H9 (cell line): ENCODE data around the gene FAM13A. TPM values are rescaled to one million over a fixed set of nuclear protein-coding genes. Genes with fewer than 3 reads are reported as not detected.
A peak's percentile ranks its signal among the peaks of the same experiment; 100 is the strongest.

Source experiments
- DNase-seq: peaks from one replicate; pipeline ENCODE4 v3.0.0-alpha.2; 2017
- H2AFZ ChIP-seq: one replicate; pipeline ENCODE4 v1.6.1; 2013; ENCODE audit warnings: mild to moderate bottlenecking, low read length, control low read depth, moderate library complexity
- H2AK5ac ChIP-seq: 2 replicates; pipeline ENCODE4 v1.6.1; 2013; ENCODE audit warnings: low read length, control low read depth, mixed read lengths; ENCODE audit not compliant: insufficient read length
- H2BK120ac ChIP-seq: one replicate; pipeline ENCODE4 v1.6.1; 2013; ENCODE audit warnings: low read depth, mild to moderate bottlenecking, low read length, control low read depth, inconsistent platforms; ENCODE audit not compliant: poor library complexity, severe bottlenecking
- H2BK12ac ChIP-seq: 2 replicates; pipeline ENCODE4 v1.6.1; 2013; ENCODE audit warnings: low read length, control low read depth, mixed read lengths, low read depth; ENCODE audit not compliant: insufficient read length
- H2BK15ac ChIP-seq: 2 replicates; pipeline ENCODE4 v1.6.1; 2013; ENCODE audit warnings: low read depth, low read length, control low read depth
- H2BK20ac ChIP-seq: one replicate; pipeline ENCODE4 v1.6.1; 2013; ENCODE audit warnings: low read depth, mild to moderate bottlenecking, low read length, control low read depth, inconsistent platforms; ENCODE audit not compliant: poor library complexity, severe bottlenecking
- H2BK5ac ChIP-seq: 2 replicates; pipeline ENCODE4 v1.6.1; 2013; ENCODE audit warnings: low read length, control low read depth, mixed read lengths; ENCODE audit not compliant: insufficient read length
- H3K14ac ChIP-seq: 2 replicates; pipeline ENCODE4 v1.6.1; 2013; ENCODE audit warnings: low read length, control low read depth; ENCODE audit not compliant: insufficient read depth
- H3K18ac ChIP-seq: 2 replicates; pipeline ENCODE4 v1.6.1; 2013; ENCODE audit warnings: low read depth, mild to moderate bottlenecking, mixed read lengths, low read length, control low read depth; ENCODE audit not compliant: insufficient read length
- H3K23ac ChIP-seq: 2 replicates; pipeline ENCODE4 v1.6.1; 2013; ENCODE audit warnings: low read length, control low read depth, mixed read lengths, low read depth; ENCODE audit not compliant: insufficient read length
- H3K23me2 ChIP-seq: 2 replicates; pipeline ENCODE4 v1.6.1; 2013; ENCODE audit warnings: low read depth, mild to moderate bottlenecking, mixed read lengths, low read length, control low read depth; ENCODE audit not compliant: insufficient read length, poor library complexity, severe bottlenecking
- H3K27ac ChIP-seq: 2 replicates; pipeline ENCODE4 v1.5.1; 2013; ENCODE audit warnings: low read length, control low read depth, mixed read lengths, low read depth; ENCODE audit not compliant: insufficient read length
- H3K27me3 ChIP-seq: 2 replicates; pipeline ENCODE4 v1.6.1; 2013; ENCODE audit warnings: low read length, control low read depth, inconsistent platforms; ENCODE audit not compliant: insufficient read depth
- H3K4ac ChIP-seq: 2 replicates; pipeline ENCODE4 v1.6.1; 2013; ENCODE audit warnings: low read depth, mild to moderate bottlenecking, control low read depth, inconsistent platforms, low read length, moderate library complexity
- H3K4me1 ChIP-seq: 2 replicates; pipeline ENCODE4 v1.6.1; 2013; ENCODE audit warnings: low read length, control low read depth, inconsistent platforms; ENCODE audit not compliant: insufficient read depth
- H3K4me2 ChIP-seq: 2 replicates; pipeline ENCODE4 v1.6.1; 2013; ENCODE audit warnings: low read length, control low read depth, mixed read lengths; ENCODE audit not compliant: insufficient read length, insufficient read depth
- H3K56ac ChIP-seq: 2 replicates; pipeline ENCODE4 v1.6.1; 2013; ENCODE audit warnings: low read depth, mild to moderate bottlenecking, mixed read lengths, low read length, control low read depth; ENCODE audit not compliant: insufficient read length
- H3K79me1 ChIP-seq: 2 replicates; pipeline ENCODE4 v1.6.1; 2013; ENCODE audit warnings: low read depth, mild to moderate bottlenecking, moderate library complexity, low read length, control low read depth, inconsistent platforms; ENCODE audit not compliant: insufficient read depth, poor library complexity, severe bottlenecking
- H3K79me2 ChIP-seq: 2 replicates; pipeline ENCODE4 v1.6.1; 2013; ENCODE audit warnings: low read length, control low read depth, inconsistent platforms; ENCODE audit not compliant: insufficient read depth
- H3K9ac ChIP-seq: 2 replicates; pipeline ENCODE4 v1.6.1; 2013; ENCODE audit warnings: low read length, control low read depth, mixed read lengths; ENCODE audit not compliant: insufficient read length; ENCODE audit errors: extremely low read depth
- H3K9me3 ChIP-seq: one replicate; pipeline ENCODE4 v1.6.1; 2013; ENCODE audit warnings: low read depth, low read length, inconsistent platforms; ENCODE audit not compliant: control insufficient read depth
- H3T11ph ChIP-seq: one replicate; pipeline ENCODE4 v1.6.1; 2013; ENCODE audit warnings: mild to moderate bottlenecking, low read length, control low read depth, inconsistent platforms
- H4K20me1 ChIP-seq: one replicate; pipeline ENCODE4 v1.6.1; 2013; ENCODE audit not compliant: control insufficient read depth, insufficient read length, insufficient read depth
- H4K5ac ChIP-seq: 2 replicates; pipeline ENCODE4 v1.6.1; 2013; ENCODE audit warnings: low read depth, mild to moderate bottlenecking, mixed read lengths, low read length, control low read depth; ENCODE audit not compliant: insufficient read length
- H4K8ac ChIP-seq: replicated peaks from 2 replicates; pipeline ENCODE4 v1.6.1; 2013; ENCODE audit warnings: low read length, control low read depth, mixed read lengths, low read depth; ENCODE audit not compliant: insufficient read length
- H4K91ac ChIP-seq: 2 replicates; pipeline ENCODE4 v1.6.1; 2013; ENCODE audit warnings: low read depth, mild to moderate bottlenecking, moderate library complexity, mixed read lengths, low read length, control low read depth; ENCODE audit not compliant: insufficient read length
- H3K27ac Mint-ChIP-seq, 3 experiments: 2 replicates in 2 of 3; 3 replicates in 1 of 3; pipeline ENCODE4 v1.8.0; 2020 to 2021; ENCODE audit warnings: mixed read lengths in 3 of 3, mild to moderate bottlenecking in 1 of 3, moderate library complexity in 1 of 3
- H3K27me3 Mint-ChIP-seq: 2 replicates; pipeline ENCODE4 v1.8.0; 2021; ENCODE audit warnings: low read depth, mild to moderate bottlenecking, moderate library complexity, mixed read lengths
- H3K36me3 Mint-ChIP-seq, 3 experiments: 2 replicates in 2 of 3; 3 replicates in 1 of 3; pipeline ENCODE4 v1.8.0; 2020 to 2021; ENCODE audit warnings: low read depth in 3 of 3, mixed read lengths in 3 of 3; ENCODE audit not compliant: insufficient read depth in 1 of 3
- H3K4me1 Mint-ChIP-seq, 2 experiments: 2 replicates each; pipeline ENCODE4 v1.8.0; 2020; ENCODE audit warnings: mixed read lengths in 2 of 2
- H3K4me3 Mint-ChIP-seq, 2 experiments: 2 replicates in 1 of 2; 3 replicates in 1 of 2; pipeline ENCODE4 v1.8.0; 2020 to 2021; ENCODE audit warnings: mild to moderate bottlenecking in 2 of 2, mixed read lengths in 2 of 2, moderate library complexity in 1 of 2
- H3K9me3 Mint-ChIP-seq, 2 experiments: 2 replicates in 1 of 2; 3 replicates in 1 of 2; pipeline ENCODE4 v1.8.0; 2020; ENCODE audit warnings: mild to moderate bottlenecking in 2 of 2, mixed read lengths in 2 of 2, moderate library complexity in 1 of 2
- CTCF ChIP-seq: fragments of 200-600 bp; sonication (generic); conservative IDR thresholded peaks from 3 replicates; pipeline ENCODE4 v1.8.0; 2021; ENCODE audit warnings: antibody characterized with exemption, mild to moderate bottlenecking
- WGBS: extraction: QIAGEN DNeasy Blood & Tissue Kit; methylation state at CpG from one replicate; pipeline ENCODE4 v1.1.7; 2013; ENCODE audit warnings: missing lambda C conversion rate, low lambda C conversion rate, mixed read lengths; ENCODE audit not compliant: insufficient read length; ENCODE audit errors: extremely low coverage; 5-methylcytosine and 5-hydroxymethylcytosine counted together
- total RNA-seq: library from RNA; stranded (reverse); gene quantifications from 2 replicates; pipeline ENCODE4 v1.2.1, GENCODE V29; 2021

The FAM13A gene
- total RNA-seq, 1 experiment from 2014 or later: 12.7 TPM

GRCh38 chr4:89101256-89102161 is 44.5 kb upstream of the FAM13A start:
- H3K56ac ChIP-seq: no peak overlapping the region
- no peak overlapping the region for H3K4me2 ChIP-seq
- no peak overlapping the region for H3K14ac ChIP-seq
- H4K20me1 ChIP-seq: no peaks in the 10 kb centered on the region
- H3K4me1 Mint-ChIP-seq: peaks cover 3% of the 10 kb centered on the region in 2 experiments
- H4K5ac ChIP-seq: no peak overlapping the region
- H3K4me3 Mint-ChIP-seq: no peak overlapping the region
- no peak overlapping the region for H2AFZ ChIP-seq
- H3K79me1 ChIP-seq: no peaks in the 10 kb centered on the region
- TF ChIP-seq CTCF: no peak
- H3K9me3 Mint-ChIP-seq: peaks cover 0 to 6% of the 10 kb centered on the region in 2 experiments; a peak in 3 of 5 replicates
- no peak overlapping the region for H2BK15ac ChIP-seq
- peaks cover 4% of the 10 kb centered on the region; the same call in 1 of the 2 replicates for H3K27me3 Mint-ChIP-seq
- no peak overlapping the region for H2BK12ac ChIP-seq
- H4K91ac ChIP-seq: no peak overlapping the region
- H3K23me2 ChIP-seq: no peaks in the 10 kb centered on the region
- H3K9ac ChIP-seq: no peak overlapping the region
- no peak for DNase-seq
- no peaks in the 10 kb centered on the region for H3K4me1 ChIP-seq
- no peak overlapping the region for H3K4ac ChIP-seq
- H2BK120ac ChIP-seq: no peak overlapping the region
- H3K36me3 Mint-ChIP-seq: no peaks in the 10 kb centered on the region; a peak in 1 of 7 replicates
- no peak overlapping the region for H3T11ph ChIP-seq
- H4K8ac ChIP-seq: no peak overlapping the region
- H3K27ac ChIP-seq: no peak overlapping the region
- no peak overlapping the region for H2AK5ac ChIP-seq
- WGBS: 100% methylated on average over 2 of the region's 11 CpGs
- no peaks in the 10 kb centered on the region for H3K27me3 ChIP-seq
- peak overlapping the region in 1 of 3 experiments; percentile 29; a peak in 2 of 7 replicates for H3K27ac Mint-ChIP-seq
- no peaks in the 10 kb centered on the region for H3K9me3 ChIP-seq
- H3K79me2 ChIP-seq: no peaks in the 10 kb centered on the region
- no peak overlapping the region for H3K18ac ChIP-seq
- H3K23ac ChIP-seq: no peak overlapping the region
- no peak overlapping the region for H2BK5ac ChIP-seq
- no peak overlapping the region for H2BK20ac ChIP-seq
